HG02884 (cell line): ENCODE results near the gene KCNJ1.
A peak's percentile ranks its signal among the peaks of the same experiment; 100 is the strongest.

Experiments used
- ATAC-seq: cut with Tn5 transposase; IDR thresholded peaks from one replicate; pipeline ENCODE4 v1.9.1; 2021; ENCODE audit warnings: mild to moderate bottlenecking, moderate library complexity; ENCODE audit not compliant: unreplicated experiment

Gene KCNJ1

GRCh38 chr11:128854841-128855240 lies 12.3 kb downstream of the KCNJ1 start:
- no peak for ATAC-seq

- ATAC-seq: no peak
Observed at GRCh38 chr11:128853559-128853958, 13.5 kb downstream of the KCNJ1 start.

- no peak for ATAC-seq
Observed at GRCh38 chr11:128852327-128853023, 14.6 kb downstream of the KCNJ1 start.

GRCh38 chr11:128848815-128849455 lies 18.2 kb downstream of the KCNJ1 start:
- ATAC-seq: peak; percentile 80

- no peak for ATAC-seq
Observed at GRCh38 chr11:128846985-128847384, 20.1 kb downstream of the KCNJ1 start.

GRCh38 chr11:128845334-128845780 lies 21.7 kb downstream of the KCNJ1 start:
- no peak for ATAC-seq

GRCh38 chr11:128843198-128843785 lies 23.8 kb downstream of the KCNJ1 start:
- no peak for ATAC-seq

GRCh38 chr11:128841461-128842072 lies 25.5 kb downstream of the KCNJ1 start:
- ATAC-seq: peak; percentile 57

GRCh38 chr11:128840783-128841182 lies 26.3 kb downstream of the KCNJ1 start:
- no peak for ATAC-seq

GRCh38 chr11:128840137-128840536 lies 27.0 kb downstream of the KCNJ1 start:
- ATAC-seq: no peak

GRCh38 chr11:128839081-128839480 lies 28.0 kb downstream of the KCNJ1 start:
- ATAC-seq: no peak

DNA sequence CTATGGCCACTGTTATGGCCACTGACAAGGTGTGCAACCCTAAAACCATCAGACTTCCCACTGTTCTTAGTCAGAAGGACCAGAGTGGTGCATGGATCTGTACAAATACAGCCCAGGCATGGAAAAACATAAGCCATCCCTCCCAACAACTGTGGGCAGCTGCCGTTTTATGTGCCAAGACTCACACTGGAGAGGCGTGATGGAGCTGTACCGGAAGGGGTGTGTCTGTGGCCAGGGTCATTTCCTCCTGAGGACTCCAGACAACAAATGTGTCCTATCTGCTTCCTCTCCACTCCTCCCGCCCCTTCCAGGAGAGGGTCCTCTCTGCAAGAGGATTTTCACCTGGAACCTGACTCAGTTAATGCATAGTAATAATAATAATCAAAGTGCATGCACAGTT lies 29.5 kb downstream of the KCNJ1 start:
- ATAC-seq: no peak

GRCh38 chr11:128835741-128836430 lies 31.2 kb downstream of the KCNJ1 start:
- ATAC-seq: no peak

GRCh38 chr11:128834157-128834556 lies 32.9 kb downstream of the KCNJ1 start:
- no peak for ATAC-seq

DNA sequence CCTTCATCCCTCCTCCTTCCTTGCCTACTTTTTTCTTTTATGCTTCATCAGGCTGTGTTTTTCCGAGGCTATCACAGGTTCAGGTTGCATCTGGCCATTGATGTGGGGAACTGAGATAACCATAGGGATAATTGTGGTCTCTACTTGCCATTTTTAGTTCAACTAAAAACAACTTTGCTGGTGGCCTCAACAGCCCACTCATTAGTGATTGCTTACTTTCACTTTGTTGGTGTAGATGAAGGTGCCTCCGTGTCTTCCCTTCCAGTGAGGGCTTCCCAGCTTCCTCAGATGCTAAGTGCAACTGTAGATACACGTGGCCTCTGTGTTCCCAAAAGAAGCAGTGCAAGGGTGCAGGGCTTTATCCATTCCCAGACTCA lies 35.0 kb downstream of the KCNJ1 start:
- ATAC-seq: peak; percentile 64

GRCh38 chr11:128831174-128832120 lies 35.6 kb downstream of the KCNJ1 start:
- peak; percentile 70 for ATAC-seq

GRCh38 chr11:128830290-128831173 lies 36.6 kb downstream of the KCNJ1 start:
- ATAC-seq: peak; percentile 15

DNA sequence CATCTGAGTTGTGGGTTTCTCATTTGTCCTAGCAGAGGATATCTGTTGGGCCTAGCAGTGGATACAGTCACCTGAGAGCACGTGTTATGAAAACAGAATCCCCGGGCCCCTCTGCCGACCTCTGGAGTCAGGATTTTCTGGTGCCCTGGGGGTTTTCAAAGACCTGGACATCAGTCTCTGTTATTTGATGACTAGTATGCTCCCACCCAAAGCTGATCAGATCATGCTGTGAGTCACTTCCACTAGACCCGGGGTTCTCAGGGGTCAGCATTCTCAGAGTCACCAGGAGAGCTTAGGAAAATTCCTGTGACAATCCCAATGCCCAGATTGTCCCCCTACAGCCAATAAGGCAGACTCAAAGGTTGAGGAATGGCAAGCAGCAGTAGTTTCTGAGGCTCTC lies 38.7 kb downstream of the KCNJ1 start:
- no peak for ATAC-seq
